Activated CD4-positive, alpha-beta T cell treated with anti-CD3 and anti-CD28 coated beads for 1 hour (primary cell): Measurements from ENCODE around the gene ZKSCAN3.
"Not testable (repeated sequence)": the region's sequence is repeated elsewhere in the genome, so short reads cannot be mapped to it uniquely, and the experiment has no call there.

ENCODE experiments used
- DNase-seq: peaks from one replicate; pipeline ENCODE4 v3.0.0-alpha.2; 2020

Gene ZKSCAN3

DNA sequence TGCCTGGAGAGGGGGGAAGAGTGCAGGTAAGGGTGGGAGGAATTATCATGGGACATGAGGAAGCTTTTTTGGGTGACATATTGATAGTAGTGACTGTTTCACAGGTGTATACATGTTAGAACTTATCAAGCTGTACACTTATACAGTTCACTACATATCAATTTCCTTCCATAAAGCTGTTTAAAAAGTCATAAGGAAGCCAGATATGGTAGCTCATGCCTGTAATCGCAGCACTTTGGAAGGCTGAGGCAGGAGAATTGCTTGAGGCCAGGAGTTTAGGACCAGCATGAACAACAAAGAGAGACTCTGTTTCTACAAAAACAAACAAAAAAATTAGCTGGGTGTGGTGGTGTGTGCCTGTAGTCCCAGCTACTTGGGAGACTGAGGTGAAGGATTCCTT is 28.1 kb downstream of the ZKSCAN3 start:
- DNase-seq: no peak

GRCh38 chr6:28378644-28379043 is 28.9 kb downstream of the ZKSCAN3 start:
- no peak for DNase-seq

GRCh38 chr6:28380381-28380780 is 30.6 kb downstream of the ZKSCAN3 start:
- DNase-seq: no peak

DNA sequence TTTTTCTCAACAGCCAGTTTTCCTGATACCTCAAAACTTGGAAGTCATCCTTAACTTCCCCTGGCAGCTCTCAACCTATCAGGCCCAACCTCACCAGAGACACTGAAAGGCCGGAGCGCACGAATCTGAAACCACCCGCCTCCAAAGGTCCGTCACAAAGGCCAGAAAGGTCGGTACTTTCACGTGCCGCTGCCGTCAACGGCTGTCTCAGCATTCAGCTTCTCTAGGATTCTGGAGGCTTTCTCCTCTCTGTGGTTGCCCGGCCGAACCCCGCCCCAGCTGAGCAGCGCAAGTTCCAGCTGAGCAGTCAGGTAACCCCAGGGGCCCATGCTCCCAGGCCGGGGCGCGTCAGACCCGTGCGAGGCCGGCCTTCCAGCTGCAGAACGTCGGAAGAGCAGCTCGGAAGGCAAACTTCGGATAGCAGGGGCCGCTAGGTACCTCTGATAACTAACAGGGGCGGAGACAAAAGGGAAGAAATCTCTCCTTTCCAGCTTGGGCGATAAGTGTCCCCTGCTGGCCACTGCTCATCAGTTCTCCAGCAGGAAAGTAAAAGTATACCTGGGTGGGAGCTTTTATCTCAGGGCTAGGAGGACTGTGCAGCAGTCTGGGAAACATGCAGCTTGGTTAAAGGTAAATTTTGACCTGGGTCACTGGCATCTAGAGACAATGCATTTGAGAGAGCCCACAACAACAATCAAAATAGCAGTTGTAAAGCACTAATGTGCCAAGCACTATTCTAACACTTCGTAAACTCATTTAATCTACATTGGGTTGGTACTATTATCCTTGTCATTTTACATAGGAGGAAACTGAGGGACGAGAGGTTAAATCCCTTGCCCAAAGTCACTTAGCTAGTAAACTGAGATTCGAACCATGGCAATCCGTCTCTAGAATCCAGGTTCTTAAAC is 33.7 kb downstream of the ZKSCAN3 start:
- peak; percentile 15 for DNase-seq

- DNase-seq: no peak
These were observed 34.4 kb downstream of the ZKSCAN3 start for GRCh38 chr6:28384143-28384533.

DNA sequence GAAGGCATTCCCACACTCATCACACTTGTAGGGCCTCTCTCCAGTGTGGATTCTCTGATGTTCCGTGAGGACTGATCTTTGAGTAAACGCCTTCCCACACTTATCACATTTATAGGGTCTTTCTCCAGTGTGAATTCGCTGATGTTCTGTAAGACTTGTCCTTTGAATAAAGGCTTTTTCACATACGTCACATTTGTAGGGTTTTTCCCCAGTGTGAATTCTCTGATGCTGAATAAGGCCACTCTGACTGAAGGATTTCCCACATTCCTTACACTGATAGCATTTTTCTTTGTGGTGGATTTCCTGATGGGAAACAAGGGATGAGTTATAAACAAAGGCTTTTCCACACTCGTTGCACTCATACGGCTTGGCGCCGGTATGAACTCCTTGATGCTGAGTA is 40.9 kb downstream of the ZKSCAN3 start:
- no peak for DNase-seq

GRCh38 chr6:28393912-28394662 is 44.3 kb downstream of the ZKSCAN3 start:
- DNase-seq: no peak

DNA sequence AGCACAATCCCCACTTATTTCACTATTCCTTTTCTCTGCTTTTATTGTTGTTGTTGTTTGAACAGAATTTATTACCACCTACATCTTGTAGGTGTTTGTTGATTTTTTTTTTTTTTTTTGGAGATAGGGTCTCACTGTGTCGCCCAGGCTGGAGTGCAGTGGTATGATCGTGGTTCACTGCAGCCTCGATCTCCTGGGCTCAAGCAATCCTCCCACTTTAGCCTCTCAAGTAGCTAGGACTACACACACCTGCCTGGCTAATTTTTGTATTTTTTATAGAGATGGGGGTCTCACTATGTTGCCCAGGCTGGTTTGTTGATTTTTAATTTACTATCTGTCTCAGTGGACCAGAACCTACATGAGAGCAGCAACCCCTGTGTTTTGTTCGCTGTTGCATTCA is 46.2 kb downstream of the ZKSCAN3 start:
- no peak for DNase-seq

DNA sequence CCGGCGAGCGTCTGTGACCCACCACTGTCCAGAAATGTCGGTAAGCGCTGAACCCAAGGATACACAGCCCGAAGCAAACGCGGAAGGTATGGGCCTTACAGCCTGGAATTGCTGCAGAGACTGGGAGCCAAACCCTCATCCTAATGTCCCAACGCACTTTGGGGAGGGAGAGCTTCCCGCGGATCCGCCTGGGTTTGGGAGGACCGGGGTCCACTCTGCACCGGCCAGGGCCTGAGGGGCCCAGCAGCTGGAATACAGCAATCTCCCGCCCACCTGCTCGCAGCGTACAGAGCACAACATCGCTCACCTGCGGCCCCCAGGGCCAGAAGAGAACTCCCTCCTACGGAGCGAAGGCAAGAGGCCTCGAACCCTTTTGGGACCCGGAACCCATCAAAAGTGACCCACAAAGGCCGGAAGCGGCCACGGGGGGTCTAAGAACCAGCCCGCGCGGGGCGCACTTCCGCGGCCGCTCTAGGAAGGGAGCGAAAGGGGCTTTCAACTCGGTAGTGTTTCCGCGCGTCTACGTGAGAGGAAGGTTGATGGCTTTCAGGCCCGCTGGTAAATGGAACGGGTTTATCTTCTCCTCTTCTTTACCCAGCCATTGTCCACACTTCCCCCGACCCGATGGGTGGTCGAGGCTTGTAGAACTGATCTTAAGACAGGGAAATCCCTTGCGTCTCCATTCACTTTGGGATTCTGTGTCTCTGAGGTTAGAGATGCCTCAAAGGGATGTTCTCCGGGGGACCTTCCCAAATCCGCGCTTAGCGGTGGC is 49.8 kb downstream of the ZKSCAN3 start, which contains the start of gene ZSCAN12:
TSS of gene ZSCAN12 (minus strand) at position 398 of the 772 bp plus-strand sequence. CDS start 1,342 bp downstream, outside the sequence.
- DNase-seq: peak; percentile 78

DNA sequence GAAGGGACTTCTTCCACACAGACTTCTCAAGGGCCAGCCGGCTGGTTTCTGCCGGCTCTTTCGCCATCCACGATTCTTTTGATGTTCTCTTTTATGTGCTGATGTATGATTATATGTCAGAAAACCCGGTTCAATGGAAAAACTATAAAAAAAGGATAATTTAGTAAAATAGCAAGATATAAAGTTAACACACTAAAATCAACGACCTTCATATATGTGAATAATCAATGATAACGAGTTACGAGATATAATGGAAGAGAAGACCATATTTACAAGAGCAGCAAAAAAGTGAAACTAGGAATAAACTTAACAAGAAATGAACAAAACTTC is 50.3 kb downstream of the ZKSCAN3 start:
- no peak for DNase-seq

DNA sequence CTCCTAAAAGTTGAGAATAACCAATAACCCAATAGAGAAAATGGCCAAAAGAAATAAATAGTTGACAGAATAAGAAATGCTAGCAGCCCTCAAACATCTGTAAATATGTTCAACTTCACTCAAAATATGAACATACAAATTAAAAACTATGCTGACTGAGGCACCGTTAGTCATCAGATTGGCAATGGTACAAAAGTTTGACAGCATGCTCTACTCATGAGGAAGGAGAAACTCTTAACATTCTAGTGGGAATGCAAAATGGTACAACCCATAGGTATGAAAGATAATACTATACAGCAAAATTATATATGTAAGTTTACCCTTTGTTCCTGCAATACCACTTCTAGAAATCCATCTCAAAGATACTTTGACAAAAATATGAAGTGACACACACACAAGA is 51.4 kb downstream of the ZKSCAN3 start:
- no peak for DNase-seq

- DNase-seq: no peak
These were observed 52.5 kb downstream of the ZKSCAN3 start for GRCh38 chr6:28402197-28402596.

- not testable (repeated sequence) for DNase-seq
These were observed 54.2 kb downstream of the ZKSCAN3 start for GRCh38 chr6:28403923-28404322.

DNA sequence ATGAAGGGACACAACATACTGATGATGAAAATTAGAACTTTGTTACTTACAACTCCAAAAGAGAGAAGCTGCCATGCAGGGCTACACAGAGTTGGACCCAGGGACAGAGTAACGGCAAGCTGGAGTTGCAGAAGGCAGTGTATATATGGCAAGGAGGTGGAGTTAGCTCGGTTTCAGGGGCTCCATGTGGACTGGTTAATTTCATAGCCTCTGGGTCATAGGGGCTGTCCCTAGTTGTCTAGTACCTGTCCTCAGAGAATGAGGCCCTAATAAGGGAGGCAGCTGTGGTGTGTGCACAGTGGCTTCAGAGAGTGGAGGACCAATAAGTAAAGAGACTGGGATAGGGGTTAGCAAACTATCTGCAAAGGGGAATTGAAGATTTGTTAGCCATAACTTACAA is 57.7 kb downstream of the ZKSCAN3 start:
- no peak for DNase-seq

GRCh38 chr6:28408076-28408802 is 58.5 kb downstream of the ZKSCAN3 start:
- no peak for DNase-seq

GRCh38 chr6:28410767-28411166 is 61.0 kb downstream of the ZKSCAN3 start:
- no peak for DNase-seq

- no peak for DNase-seq
These were observed 63.9 kb downstream of the ZKSCAN3 start for GRCh38 chr6:28413681-28414080.
